ENCODE results near the gene KLRC3. TPM values are rescaled to one million over a fixed set of nuclear protein-coding genes. Genes with fewer than 3 reads are reported as not detected.

KLRC3 gene
- total and polyA plus RNA-seq, 10 of the 15 experiments (the other 5 are each of a cell fraction or from before 2014, with no cell fraction given) = 0.09 to 0.22 (median 0.09) TPM; not detected in 7

DNA sequence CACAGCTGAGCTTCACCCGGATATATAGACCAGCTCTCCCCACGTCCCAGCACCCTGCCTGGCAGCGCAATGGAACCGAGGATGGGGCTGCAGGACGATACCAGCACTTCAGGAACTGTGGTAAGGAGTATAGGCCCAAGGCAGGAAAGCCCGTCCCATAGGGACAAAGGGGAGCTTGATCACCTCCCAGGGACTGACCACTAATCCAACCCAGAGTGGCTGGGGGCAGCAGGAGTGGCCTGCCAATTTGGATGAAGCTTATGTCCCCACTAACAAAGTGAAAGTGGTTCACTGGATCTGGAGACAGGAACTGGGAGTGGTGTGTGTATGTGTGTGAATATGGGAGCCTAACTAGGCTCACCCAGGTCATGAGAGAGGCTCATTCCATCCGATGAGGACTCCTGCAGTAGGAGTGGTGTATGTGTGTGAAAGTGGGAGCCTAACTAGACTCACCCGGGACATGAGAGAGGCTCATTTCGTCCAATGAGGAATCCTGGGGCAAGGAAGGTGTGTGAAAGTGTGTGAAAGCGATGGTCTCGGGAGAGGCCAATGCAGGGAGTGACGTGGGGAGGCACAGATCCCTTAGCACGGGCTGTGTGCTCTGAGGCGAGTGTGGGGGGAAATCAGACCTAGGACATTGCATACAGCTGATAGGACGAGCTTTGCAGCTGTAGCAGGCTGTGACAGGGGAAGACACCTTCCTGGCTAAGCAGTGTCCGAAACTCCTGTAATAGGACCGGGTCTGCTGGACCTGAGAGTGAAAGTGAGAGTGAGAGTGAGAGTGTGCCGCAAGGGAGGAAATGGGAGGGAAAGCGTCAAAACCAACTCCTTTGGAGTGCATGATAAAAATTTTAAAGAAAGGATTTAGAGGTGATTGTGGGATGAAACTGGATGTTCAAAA, 56.2 kb downstream of the KLRC3 start (continued):
- TF ChIP-seq NFIC (IDR thresholded peaks at IDR 0.05; ENCODE audit: low read depth, low read length) (peak; percentile 86), LARP7 (IDR thresholded peaks at IDR 0.05) (no peak), CHD4 (IDR thresholded peaks at IDR 0.05) (no peak), SREBF2 (IDR thresholded peaks at IDR 0.05; ENCODE audit: low read length) (no peak), HDAC6 (IDR thresholded peaks at IDR 0.05; ENCODE audit: unreplicated experiment) (no peak), KDM1A (IDR thresholded peaks at IDR 0.05; ENCODE audit: borderline replicate concordance) (no peak), MEF2B (IDR thresholded peaks at IDR 0.05; ENCODE audit: partially characterized antibody, poor library complexity, severe bottlenecking) (peak; percentile 61), CREM (IDR thresholded peaks at IDR 0.05; ENCODE audit: low read depth) (peak; percentile 73), NFYA (IDR thresholded peaks at IDR 0.05; ENCODE audit: borderline replicate concordance, low read depth, low read length) (no peak), E2F8 (IDR thresholded peaks at IDR 0.05; ENCODE audit: low read depth, partially characterized antibody) (no peak), WRNIP1 (IDR thresholded peaks at IDR 0.05; ENCODE audit: borderline replicate concordance, low read depth, low read length) (no peak), BHLHE40 (IDR thresholded peaks at IDR 0.05; ENCODE audit: borderline replicate concordance in 1 of 2, low read depth in 2 of 2, low read length in 1 of 2) (peak; percentile 43 to 87), MTA2 (IDR thresholded peaks at IDR 0.05; ENCODE audit: low read depth) (peak; percentile 75; the same call in 1 of the 2 replicates), GABPA (IDR thresholded peaks at IDR 0.05; ENCODE audit: low read depth) (no peak)
- TF ChIP-seq, protein P1, sequence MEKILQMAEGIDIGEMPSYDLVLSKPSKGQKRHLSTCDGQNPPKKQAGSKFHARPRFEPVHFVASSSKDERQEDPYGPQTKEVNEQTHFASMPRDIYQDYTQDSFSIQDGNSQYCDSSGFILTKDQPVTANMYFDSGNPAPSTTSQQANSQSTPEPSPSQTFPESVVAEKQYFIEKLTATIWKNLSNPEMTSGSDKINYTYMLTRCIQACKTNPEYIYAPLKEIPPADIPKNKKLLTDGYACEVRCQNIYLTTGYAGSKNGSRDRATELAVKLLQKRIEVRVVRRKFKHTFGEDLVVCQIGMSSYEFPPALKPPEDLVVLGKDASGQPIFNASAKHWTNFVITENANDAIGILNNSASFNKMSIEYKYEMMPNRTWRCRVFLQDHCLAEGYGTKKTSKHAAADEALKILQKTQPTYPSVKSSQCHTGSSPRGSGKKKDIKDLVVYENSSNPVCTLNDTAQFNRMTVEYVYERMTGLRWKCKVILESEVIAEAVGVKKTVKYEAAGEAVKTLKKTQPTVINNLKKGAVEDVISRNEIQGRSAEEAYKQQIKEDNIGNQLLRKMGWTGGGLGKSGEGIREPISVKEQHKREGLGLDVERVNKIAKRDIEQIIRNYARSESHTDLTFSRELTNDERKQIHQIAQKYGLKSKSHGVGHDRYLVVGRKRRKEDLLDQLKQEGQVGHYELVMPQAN (conservative IDR thresholded peaks at IDR 0.05) = no peak
- TF ChIP-seq, protein P2, sequence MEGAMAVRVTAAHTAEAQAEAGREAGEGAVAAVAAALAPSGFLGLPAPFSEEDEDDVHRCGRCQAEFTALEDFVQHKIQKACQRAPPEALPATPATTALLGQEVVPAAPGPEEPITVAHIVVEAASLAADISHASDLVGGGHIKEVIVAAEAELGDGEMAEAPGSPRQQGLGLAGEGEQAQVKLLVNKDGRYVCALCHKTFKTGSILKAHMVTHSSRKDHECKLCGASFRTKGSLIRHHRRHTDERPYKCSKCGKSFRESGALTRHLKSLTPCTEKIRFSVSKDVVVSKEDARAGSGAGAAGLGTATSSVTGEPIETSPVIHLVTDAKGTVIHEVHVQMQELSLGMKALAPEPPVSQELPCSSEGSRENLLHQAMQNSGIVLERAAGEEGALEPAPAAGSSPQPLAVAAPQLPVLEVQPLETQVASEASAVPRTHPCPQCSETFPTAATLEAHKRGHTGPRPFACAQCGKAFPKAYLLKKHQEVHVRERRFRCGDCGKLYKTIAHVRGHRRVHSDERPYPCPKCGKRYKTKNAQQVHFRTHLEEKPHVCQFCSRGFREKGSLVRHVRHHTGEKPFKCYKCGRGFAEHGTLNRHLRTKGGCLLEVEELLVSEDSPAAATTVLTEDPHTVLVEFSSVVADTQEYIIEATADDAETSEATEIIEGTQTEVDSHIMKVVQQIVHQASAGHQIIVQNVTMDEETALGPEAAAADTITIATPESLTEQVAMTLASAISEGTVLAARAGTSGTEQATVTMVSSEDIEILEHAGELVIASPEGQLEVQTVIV (IDR thresholded peaks at IDR 0.05; ENCODE audit: borderline replicate concordance, partially characterized antibody) = no peak
- TF ChIP-seq, protein P3, sequence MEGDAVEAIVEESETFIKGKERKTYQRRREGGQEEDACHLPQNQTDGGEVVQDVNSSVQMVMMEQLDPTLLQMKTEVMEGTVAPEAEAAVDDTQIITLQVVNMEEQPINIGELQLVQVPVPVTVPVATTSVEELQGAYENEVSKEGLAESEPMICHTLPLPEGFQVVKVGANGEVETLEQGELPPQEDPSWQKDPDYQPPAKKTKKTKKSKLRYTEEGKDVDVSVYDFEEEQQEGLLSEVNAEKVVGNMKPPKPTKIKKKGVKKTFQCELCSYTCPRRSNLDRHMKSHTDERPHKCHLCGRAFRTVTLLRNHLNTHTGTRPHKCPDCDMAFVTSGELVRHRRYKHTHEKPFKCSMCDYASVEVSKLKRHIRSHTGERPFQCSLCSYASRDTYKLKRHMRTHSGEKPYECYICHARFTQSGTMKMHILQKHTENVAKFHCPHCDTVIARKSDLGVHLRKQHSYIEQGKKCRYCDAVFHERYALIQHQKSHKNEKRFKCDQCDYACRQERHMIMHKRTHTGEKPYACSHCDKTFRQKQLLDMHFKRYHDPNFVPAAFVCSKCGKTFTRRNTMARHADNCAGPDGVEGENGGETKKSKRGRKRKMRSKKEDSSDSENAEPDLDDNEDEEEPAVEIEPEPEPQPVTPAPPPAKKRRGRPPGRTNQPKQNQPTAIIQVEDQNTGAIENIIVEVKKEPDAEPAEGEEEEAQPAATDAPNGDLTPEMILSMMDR (IDR thresholded peaks at IDR 0.05 in 2 of 3, conservative IDR thresholded peaks at IDR 0.05 in 1 of 3; ENCODE audit: control insufficient read depth in 2 of 3, extremely low read depth in 1 of 3, insufficient read depth in 1 of 3, low read depth in 3 of 3, low read length in 3 of 3) = no peak
